ENCODE measurements around the gene BMPR1A. TPM values are rescaled to one million over a fixed set of nuclear protein-coding genes. Genes with fewer than 3 reads are reported as not detected.

Gene BMPR1A
- total and polyA plus RNA-seq, 2 of the 4 experiments (the other 2 are of a cell fraction), result 15.9 to 93.7 TPM

GRCh38 chr10:86964061-86964846 lies 207.8 kb downstream of the BMPR1A start:
- no peak overlapping the region for H3K4me3 ChIP-seq (ENCODE audit: insufficient read depth, low read depth, low read length)
- no peak for DNase-seq
- no peak overlapping the region for H4K91ac ChIP-seq (ENCODE audit: insufficient read depth, low read depth, low read length)
- no peaks in the 10 kb centered on the region for H4K20me1 ChIP-seq (ENCODE audit: insufficient read depth, low read length)
- ChIA-PET POLR2A (ENCODE audit: unreplicated experiment) (no interaction called here), CTCF (no interaction called here)
- H4K8ac ChIP-seq (ENCODE audit: low read depth in 2 of 2, low read length in 2 of 2), result no peak overlapping the region
- H3K23ac ChIP-seq (ENCODE audit: low read depth, low read length), result no peak overlapping the region
- no peak overlapping the region for H3K4ac ChIP-seq (ENCODE audit: low read depth, low read length)
- 85% methylated on average over 7 of the region's 13 CpGs; no CpG with 5 or more reads in 1 of the 2 experiments for WGBS, 2 experiments (ENCODE audit: extremely low coverage in 2 of 2, insufficient read length in 1 of 2)
- dilution Hi-C loops (cut with HindIII; ENCODE audit: low sequenced_read_pairs, unreplicated experiment), result no loop called here
- H2AFZ ChIP-seq (replicated peaks; ENCODE audit: low read length, poor library complexity), result no peak overlapping the region
- no peak overlapping the region for H3K56ac ChIP-seq (ENCODE audit: extremely low read depth, insufficient read depth, low read length)
- H4K5ac ChIP-seq (ENCODE audit: low read depth, low read length), result no peak overlapping the region
- no peak overlapping the region for H3K27ac ChIP-seq (ENCODE audit: insufficient read depth, low read length)
- no peak for ATAC-seq (ENCODE audit: low read depth)
- H3K18ac ChIP-seq (ENCODE audit: low read depth, low read length), result no peak overlapping the region
- H3K9me1 ChIP-seq (ENCODE audit: insufficient read depth, low read length), result peaks cover 23% of the 10 kb centered on the region
- TF ChIP-seq CTCF (conservative IDR thresholded peaks at IDR 0.05; ENCODE audit: low read depth, low read length) (no peak), RFX5 (IDR thresholded peaks at IDR 0.05; ENCODE audit: low read depth, low read length) (no peak), RAD21 (IDR thresholded peaks at IDR 0.05; ENCODE audit: low read length) (no peak), MAFK (IDR thresholded peaks at IDR 0.05; ENCODE audit: low read depth, low read length) (no peak), BHLHE40 (IDR thresholded peaks at IDR 0.05; ENCODE audit: low read depth, low read length) (no peak), MXI1 (IDR thresholded peaks at IDR 0.05; ENCODE audit: borderline replicate concordance, low read depth, low read length) (no peak), SMC3 (IDR thresholded peaks at IDR 0.05; ENCODE audit: low read depth, low read length) (no peak), ELK1 (IDR thresholded peaks at IDR 0.05; ENCODE audit: borderline replicate concordance, low read depth, low read length) (no peak), MAZ (IDR thresholded peaks at IDR 0.05; ENCODE audit: borderline replicate concordance, low read depth, low read length) (no peak), CEBPB (IDR thresholded peaks at IDR 0.05; ENCODE audit: low read depth, low read length) (no peak), RCOR1 (IDR thresholded peaks at IDR 0.05; ENCODE audit: insufficient replicate concordance, low read length) (no peak), CHD1 (IDR thresholded peaks at IDR 0.05; ENCODE audit: low read depth, low read length) (no peak), NFE2L2 (IDR thresholded peaks at IDR 0.05; ENCODE audit: low read depth, low read length) (no peak), POLR2A (IDR thresholded peaks at IDR 0.05; ENCODE audit: low read depth, low read length) (no peak), USF2 (IDR thresholded peaks at IDR 0.05; ENCODE audit: low read depth, low read length) (no peak), FOS (IDR thresholded peaks at IDR 0.05; ENCODE audit: low read depth, low read length) (no peak)
- H2BK20ac ChIP-seq (ENCODE audit: low read depth, low read length), result no peak overlapping the region
- no peak overlapping the region for H3K14ac ChIP-seq (replicated peaks; ENCODE audit: low read depth, low read length)
- H3K9ac ChIP-seq (ENCODE audit: low read depth, low read length), result no peak overlapping the region
- no peak overlapping the region for H2BK120ac ChIP-seq (ENCODE audit: low read depth, low read length)
- intact Hi-C loops (cut with micrococcal nuclease), result no loop called here
- in situ Hi-C loops (cut with MboI; ENCODE audit: low sequenced_read_pairs), result no loop called here
- H2BK15ac ChIP-seq (ENCODE audit: low read depth, low read length), result no peak overlapping the region
- H3K27me3 ChIP-seq (ENCODE audit: control insufficient read depth, insufficient read depth, low read length), result no peaks in the 10 kb centered on the region
- H3K9me3 ChIP-seq (ENCODE audit: control insufficient read depth, insufficient read depth, low read length), result no peaks in the 10 kb centered on the region
- H2AK5ac ChIP-seq (ENCODE audit: low read depth, low read length), result no peak overlapping the region
- H3K4me1 ChIP-seq (ENCODE audit: control insufficient read depth, insufficient read depth, low read length), result peaks cover 21% of the 10 kb centered on the region
- H2AK9ac ChIP-seq (replicated peaks; ENCODE audit: low read depth, low read length, poor library complexity), result peak overlapping the region; percentile 73
- no peak overlapping the region for H3K4me2 ChIP-seq (ENCODE audit: low read depth, low read length)
- BruUV-seq (replicated peaks), result no TSS peak
- no peak overlapping the region for H2BK5ac ChIP-seq (ENCODE audit: low read depth, low read length, poor library complexity, severe bottlenecking)
- H3K36me3 ChIP-seq (ENCODE audit: control insufficient read depth, insufficient read depth, low read length), result no peaks in the 10 kb centered on the region
- H3K79me1 ChIP-seq (ENCODE audit: low read depth in 1 of 2, low read length in 2 of 2), result peaks cover 0 to 37% of the 10 kb centered on the region in 2 experiments; a peak in 2 of 4 replicates
